ENCODE measurements around the gene EDN2.
A peak's percentile ranks its signal among the peaks of the same experiment; 100 is the strongest.

Gene EDN2

DNA sequence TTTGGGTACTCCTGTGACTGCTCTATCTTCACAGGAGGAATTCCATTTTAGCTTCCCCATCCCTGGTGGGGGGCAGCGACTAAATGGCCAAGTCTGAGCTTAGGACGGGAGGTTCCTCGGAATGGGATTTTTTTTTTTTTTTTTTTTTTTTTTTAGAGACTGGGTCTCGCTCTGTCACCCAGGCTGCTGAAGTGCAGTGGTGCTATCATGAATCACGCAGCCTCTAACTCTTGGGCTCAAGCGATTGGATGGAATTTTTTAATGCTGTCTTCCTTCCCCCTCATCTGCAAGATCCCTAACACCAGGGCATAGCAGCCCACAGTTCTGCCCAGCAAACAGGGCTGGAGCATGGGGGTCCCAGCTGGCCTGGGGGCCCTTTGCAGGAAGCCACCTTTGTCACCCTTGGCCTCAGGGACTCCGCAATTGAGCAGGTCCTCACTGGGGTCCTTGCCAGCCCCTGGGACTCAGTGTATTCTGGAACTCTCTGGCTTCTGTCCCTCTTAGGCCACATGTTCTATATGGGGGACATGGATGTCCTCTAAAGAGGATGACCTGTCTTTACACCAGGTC lies 13.1 kb upstream of the EDN2 start:
- no peak for DNase-seq

DNA sequence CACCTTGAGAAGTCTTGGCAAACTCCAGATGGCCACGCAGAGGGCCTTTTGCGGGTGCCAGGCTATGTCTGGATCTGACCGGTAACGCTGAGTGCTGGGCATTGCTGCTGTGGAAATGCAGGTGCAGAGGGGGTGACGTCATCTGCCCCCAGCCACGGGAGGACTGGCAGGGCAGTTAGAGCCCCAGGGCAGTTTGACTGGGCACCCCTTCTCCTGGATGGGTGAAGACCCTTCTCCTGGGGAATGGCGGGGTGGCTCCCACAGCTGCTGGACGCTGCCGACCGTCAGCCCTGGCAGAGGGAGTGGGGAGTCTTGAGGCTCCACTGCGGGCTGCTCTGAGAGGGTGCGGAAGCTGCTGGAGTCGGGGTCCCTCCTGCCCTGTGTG lies 12.6 kb upstream of the EDN2 start:
- DNase-seq, result no peak

DNA sequence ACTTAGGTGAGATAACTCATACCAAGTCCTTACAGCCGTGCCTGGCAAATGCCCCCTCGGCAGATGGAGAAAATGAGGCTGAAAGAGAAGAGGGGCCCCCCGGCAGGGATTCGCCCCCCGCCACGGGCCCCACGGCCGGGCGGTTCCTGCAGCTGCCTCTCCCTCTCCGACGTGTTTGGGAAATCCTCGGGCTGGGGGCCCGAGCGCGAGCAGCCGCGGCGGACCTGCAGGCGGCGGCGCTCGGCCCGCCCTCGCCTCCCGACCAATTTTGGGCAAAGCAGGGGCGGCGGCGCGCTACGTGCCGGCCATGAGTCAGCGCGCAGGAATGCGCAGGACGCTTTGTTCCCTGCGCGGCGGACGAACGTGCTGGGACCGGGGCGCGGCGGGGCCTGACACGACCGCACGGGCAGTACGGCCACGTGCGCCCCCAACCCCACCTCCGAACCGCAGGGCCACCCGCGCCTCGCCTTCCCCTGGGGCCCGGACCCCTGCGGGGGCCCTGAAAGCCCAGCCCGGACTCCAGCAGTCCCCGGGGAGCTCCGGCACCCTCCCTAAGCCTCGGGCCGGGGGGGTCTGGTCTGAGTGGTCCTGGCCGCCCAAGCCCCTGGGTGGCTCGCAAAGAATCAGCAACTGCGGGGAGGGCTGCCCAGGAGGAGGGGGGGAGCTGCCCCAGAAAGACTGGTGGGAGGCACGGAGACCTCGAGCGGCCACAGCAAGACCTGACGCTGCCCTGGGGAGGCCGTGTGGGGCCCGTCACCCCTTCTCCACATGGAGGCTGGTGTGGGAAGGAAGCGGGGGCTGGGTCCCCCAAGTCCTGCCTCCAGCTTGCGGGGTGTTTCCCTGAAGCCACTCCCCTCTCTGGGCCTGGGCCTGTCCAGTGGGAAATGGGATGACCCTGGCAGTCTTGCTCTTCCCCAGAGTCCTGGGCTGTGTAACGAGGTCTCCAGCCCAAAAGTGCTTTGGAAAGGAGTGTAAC lies 11.9 kb upstream of the EDN2 start:
- peak; percentile 36 to 38 for DNase-seq

DNA sequence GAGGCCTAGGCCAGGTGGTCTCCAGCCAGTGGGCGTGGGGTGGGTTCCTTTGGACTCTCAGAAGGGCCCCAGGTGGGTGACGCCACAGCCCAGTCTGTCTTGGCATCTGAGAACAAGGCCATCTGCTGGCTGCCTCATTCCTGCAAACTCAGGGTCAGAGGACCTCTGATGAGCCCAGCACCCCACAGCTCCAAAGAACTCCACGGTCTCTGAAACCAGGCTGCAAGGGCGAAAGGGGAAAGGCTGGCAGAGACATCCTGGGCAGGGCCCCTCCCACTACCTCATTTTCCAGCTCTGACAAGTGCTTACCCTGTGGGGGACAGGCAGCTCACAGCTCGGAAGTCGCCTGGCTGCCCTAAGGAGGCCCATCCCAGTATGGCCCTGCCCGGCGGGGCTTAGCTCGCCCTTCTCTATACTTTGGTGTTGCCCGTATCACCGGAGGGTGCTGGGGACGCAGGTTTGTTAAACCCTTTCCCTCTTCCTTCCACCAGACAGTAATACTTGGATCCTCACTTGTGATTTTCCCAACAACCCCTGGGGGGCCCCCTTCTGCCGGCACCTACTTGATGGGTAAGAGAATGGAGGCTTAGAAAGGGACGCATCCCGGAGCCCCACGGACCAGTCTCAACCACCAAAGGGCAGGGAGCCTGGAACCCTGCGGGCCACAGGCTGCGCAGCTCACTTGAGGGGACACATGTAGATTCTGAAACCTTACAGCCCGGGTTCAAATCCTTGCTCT lies 10.9 kb upstream of the EDN2 start:
- DNase-seq, result peak; percentile 49 to 51

DNA sequence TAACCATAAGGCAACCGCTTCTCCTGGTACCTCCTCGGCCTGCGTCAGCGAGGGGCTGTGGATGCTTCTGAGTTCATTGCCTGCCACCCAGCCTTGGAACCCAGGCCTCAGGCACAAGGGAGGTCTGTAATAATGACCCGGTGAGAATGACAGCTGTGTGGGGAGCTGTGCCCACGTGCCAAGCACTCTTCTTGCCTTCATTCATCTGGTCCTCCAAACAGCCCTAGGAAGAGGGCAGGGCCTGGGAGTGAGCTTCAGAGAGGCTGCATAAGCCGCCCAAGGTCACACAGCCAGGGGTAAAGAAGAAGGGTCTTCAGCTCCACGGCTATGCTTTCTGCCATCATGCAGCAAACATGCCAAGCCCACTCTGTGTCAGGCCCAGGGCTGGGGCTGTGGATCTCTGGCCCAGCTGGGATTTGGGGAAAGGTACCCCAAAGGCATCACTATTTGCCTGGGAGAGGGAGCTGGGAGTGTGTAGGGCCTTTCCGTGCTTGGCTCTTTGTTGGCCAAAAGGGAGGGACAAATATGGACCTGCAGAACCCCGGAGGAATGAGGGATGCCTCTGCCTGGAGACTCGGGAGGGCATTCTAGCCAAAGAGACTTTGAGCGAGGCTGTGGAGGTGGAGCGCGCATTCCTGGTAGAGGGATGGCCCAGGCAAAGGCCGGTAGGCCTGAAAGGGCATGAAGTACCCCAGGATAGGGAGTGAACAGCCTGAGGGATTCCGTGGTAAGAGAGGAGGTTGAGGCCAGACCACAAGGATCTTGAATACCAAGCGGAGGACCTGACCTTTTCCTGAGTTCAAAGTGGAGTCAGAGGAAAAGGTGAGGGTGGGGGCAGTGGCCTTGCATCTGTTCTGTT lies 10.1 kb upstream of the EDN2 start:
- no peak for DNase-seq

DNA sequence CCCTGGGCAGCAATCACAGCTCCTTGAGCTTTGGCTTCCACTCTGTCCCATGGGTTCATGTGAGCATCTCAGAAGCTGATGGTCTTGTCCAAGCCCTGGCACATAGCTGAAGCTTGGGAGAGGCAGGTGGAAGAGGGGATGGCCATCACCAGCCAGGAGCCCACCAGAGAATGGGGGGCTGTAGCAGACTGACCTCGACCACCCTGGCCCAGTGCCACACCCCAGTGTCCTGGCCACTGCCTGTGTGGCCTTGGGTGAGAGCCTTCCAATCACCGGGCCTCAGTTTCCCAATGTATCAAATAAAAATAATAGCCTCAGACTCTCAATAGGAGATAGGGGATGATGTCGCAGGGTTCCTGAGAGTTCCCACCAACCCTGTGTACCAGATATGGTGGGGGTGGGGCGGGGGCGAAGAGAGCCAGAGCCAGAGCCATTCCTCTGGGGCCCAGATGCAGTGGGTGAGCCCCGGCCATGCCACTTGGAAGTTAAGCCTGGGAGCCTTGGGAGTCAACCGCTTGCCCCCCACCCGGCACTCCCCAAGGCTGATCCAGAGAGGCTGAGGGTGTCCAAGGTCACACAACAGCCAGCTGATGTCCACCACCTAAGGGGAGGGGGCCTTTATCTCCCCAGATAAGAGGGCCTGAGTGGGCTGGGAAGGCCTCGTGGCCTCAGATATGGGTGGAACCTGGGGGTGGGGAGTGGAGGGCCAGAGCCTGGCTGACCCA lies 9.3 kb upstream of the EDN2 start:
- DNase-seq, result no peak

DNA sequence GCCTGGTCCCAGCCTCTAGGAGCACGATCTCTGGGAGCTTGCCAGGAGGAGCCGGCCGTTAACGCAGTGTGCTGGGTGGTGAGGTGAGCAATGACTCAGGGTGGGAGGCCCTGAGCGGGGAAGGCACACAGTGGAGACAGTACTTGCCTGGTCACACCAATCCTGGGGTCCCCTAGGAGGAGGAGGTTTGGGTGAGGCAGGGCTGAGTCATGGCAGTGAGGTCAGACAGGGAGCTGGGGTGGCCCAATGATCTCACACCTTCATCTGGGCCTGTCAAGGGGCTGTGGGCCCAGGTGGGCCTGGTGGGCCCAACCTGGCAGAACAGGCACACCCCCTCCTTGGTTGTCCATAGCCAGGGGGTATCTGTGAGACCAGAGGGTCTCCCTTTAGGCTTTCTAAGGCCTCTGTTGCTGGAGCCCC lies 8.6 kb upstream of the EDN2 start:
- no peak for DNase-seq

DNA sequence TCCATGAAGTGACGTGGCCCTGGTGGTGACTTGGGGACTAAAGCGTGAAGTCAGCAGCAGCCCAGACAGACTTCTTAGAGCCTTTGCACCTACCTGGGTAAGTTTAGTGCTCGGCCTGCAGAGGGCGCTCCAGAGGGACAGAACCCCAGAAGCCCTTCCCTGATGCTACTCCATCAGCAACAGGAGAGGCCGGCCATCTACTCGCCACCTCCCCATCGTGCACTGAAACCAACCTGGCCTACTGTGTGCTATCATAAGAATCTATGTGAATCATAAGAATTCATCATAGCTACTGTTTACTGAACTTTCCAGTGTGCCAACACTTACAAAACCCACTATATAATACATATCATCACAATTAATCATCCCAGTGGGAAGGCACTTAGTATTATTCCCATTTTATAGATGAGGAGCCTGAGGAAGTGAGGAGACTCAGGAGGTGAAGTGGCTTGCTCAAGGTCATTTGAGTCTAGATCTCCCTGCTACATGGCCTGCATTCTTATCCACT lies 7.9 kb upstream of the EDN2 start:
- DNase-seq, result peak; percentile 51 to 73

DNA sequence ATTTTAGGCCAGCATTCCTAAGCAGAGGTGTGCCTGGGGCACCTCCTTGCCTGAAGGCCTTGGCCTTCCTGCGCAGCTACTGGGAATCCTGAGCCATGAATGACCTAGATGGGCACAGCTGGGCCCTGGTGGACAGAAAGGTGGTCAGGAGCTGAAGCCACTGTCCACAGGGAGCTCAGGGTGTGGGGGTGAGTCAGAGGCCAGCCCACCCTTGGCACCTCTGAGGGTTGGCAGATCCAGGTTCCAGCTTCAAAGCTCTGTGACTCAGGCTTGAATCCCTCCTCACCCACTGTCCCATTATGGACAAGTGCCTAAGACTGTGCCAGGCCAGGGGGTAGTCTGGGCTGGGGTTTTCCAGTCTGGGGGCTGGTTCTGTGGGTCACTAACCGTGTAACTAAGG lies 6.4 kb upstream of the EDN2 start:
- no peak for DNase-seq

DNA sequence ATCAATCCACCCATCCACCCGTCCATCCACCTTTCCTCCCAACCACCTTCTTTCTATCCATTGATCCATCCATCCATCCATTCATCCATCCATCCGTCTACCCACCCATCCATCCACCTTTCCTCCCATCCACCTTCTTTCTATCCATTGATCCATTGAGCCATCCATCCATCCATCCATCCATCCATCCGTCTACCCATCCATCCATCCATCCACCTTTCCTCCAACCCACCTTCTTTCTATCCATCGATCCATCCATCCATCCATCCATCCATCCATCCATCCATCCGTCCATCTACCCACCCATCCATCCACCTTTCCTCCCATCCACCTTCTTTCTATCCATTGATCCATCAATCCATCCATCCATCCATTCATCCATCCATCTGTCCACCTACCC lies 5.1 kb upstream of the EDN2 start:
- no peak for DNase-seq

DNA sequence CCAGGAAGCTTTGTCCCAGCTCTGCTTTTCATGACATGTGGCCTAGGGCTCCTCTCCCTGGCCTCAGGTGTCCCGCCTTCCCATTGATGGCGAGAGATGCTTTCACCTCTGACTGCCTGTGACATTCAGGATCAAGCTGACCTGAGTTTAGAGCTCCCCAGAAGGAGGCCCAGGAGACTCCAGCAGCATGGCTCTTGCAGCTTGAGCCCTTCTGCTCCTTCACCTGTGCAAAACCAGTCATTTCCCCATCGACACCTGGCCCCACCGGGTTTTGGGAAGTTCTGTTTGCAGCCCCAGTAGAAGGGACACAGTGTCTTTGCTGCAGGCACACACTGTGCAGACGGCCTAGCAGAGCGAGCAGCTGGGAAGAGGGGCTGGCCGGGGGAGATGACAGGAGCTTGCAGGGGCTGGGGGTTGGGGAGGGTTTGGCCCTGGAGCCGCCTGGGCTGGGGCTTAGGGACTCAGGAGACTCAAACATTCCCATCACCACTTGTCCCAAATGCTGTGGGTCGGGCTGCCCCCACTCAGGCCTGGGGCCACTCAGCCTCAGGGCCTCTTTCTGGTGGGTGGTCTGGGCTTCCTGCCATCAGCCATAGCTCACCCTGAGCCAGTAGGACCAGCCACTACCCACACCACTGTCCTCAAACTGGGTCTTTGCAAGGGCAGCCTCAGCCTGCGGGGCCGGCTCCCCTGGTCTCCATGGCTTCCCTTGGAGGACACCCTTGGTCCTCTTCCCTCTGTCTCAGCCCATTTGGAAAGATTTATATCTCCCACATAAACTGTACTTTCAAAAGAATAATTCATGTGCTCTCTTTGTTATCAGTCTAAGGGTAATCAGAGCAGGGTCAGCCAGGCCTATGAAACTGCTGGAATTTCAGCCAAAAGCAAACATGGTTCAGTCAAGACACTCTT lies 3.8 kb upstream of the EDN2 start:
- no peak for DNase-seq

DNA sequence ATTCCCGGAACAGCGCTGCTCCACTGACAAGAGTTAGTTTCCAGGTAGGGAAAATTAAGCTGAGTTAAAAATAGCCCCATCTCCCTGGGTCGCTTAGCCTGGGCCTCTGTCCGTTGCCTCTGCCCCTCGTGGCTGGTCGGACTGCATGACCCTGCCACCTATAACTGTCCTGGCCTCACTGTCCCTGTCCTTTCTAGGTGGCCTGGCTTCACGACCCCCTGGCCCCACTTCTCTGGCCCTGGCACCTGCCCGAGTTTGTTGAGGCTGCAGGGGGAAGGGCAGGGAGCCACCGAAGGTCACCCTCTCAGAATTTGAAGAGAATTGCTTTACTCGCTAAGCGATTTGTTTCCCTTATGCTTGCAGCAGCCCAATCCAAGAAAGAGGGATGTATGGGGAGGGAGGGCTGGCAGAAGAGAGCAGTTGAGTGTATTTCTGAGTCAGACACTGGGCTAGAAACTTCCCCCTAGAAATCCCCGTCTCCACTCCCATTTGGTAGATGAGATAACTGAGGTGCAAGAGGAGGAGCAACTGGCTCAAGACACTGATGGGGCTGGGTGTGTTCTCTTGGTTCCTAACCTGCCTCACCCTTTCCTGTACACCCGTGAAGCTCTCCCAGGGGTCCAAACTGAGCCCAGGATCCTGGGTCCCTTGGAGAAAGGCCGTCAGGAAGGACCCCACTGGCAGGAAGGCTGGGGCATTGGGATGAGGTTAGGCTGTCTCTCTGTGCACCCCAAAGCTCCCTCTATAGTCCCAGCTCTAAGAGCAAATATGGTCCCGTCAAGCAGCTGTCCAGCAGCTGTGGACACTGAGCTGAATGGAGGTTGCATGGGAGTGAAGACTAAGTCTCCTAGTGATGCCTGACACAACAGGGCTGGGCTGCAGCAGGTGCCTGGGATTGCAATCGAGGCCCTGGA lies 2.9 kb upstream of the EDN2 start:
- DNase-seq, result peak; percentile 76 to 78

DNA sequence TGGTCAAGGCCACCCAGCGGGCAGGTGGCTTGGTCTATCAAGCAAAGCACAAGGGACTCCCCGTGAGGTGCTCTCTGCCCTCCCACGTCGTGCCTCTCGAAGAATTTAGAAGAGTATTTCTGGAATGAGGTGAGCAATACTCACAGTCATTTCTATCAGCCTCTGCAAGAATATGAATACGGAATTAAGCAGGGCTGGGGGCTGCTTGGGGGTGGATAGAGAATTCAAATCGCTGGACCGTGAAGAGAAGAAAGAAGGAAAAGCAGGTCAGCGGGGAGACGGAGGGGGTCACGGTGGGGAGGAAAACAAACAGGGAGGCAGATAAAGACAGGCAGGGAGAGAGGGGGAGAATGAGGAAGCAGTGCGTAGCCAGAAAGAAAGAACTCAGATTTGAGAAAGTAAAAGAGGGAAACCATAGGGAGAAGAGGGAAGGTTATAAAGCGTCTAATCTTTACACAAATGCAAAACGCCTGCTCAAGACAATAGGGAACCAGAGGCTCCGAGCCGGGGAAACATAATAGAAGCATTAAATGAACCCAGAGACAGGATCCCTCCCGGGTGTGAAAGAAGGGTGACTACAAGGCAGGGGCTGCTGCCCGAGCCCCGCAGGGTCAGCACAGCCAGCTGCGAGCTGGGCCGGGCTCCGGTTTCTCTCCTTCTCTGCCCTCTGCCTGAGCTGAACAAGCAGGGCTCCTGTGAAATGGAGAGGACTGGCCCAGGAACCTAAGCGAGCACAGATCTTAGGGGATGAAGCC lies 2.1 kb upstream of the EDN2 start:
- DNase-seq, result peak; percentile 19 to 21

DNA sequence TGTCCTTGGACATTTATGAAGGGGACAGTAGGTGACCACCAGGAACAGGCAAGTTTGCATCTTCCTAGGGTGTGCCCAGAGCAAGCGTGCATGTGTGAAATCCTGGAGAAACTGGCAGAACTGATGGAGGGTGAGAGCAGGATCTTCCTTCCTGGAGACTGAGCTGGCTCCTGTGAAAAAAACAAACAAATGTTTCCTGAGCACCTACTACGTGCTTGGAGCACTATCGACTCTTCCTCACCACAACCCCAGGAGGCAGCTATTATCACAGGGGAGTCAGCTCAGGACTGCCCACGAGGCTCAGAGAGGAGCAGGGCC lies 1.5 kb upstream of the EDN2 start:
- no peak for DNase-seq

DNA sequence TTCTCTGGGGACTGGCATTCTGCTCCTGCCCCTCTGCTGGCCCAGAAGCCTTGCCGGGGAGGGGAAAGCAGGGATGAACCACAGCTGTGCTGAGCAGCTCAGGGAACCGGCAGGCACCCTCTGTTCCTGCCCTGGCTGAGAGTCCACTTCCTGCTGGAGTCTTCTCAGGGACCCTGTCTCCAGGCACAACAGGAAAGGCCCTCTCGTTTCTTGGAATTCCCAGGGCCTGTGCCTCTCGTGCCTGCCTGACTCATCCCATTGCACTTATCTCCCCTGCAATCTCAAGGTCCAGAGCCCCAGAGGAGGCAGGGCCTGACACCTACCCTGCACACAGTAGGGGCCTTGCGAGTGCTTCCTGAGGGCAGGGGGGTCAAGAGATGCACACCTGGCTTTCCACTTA lies 1.1 kb upstream of the EDN2 start:
- DNase-seq, result no peak

DNA sequence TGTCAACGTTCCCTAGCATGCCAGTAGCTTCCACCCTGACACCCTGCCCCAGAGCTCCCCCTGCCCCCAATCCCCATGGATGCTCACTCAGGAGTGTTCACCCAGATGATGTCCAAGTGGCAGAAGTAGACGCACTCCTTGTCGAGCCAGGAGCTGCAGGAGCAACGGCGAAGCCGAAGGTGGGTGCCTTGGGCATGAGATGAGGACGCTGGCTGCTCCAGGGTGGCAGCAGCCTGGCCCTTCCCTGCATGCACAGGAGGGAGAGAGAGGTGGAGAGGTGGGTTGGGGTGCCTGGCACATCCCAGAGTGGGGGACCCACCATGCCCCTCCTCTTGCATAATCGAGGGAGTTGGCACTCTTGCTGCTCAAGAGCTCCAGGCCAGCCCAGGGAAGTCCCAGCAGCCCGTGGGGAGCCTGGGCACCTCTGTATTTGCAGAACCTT lies 502 bp downstream of the EDN2 start:
- no peak for DNase-seq

DNA sequence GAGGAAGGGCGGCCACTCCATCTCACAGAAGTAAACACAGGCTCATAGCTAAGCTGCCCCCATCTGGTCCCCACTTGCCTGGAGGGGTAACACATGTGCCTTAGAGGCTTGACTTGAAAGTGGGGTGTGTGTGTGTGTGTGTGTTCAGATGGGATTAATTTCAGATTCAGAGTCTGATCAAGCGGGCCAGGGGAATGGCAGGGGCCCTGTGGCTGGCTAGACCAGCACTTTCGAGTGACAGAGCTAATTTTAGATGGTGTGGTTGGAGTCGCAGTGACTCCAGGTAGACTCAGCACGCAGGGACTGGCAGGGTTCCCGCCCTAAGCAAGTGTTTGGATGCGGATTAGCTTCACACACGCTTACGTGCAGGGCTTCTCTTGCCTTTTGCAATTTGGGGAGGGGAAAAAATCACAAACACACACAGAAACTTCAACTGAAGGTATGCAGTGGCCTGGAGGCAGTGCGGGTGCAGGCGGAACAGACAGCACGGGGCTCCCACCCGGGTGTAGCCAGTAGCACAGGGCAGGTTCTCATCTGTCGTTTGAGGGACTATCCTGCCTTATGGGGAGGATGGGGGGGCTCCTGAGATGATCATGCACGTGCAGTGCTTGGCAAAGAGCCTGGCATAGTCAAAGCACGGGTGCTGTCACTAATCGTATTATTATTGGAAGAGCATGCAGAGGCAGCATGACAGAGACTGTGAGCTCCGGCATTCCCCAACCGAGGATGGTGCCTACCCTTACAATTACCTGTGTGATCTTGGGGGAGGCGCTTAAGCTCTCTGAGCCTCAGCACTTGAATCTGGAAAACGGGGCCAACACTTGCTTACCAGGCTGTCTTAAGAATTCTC lies 1.3 kb downstream of the EDN2 start:
- no peak for DNase-seq

All from Kasumi-1 (cell line).